Stimulated activated CD4-positive, alpha-beta T cell treated with anti-CD3 and anti-CD28 coated beads, Interleukin-4, amount 100 ng/mL, for 1 hour (primary cell): Measurements from ENCODE around the gene GREB1L.

Source experiments
- DNase-seq: peaks from one replicate; pipeline ENCODE4 v3.0.0-alpha.2; 2020

The GREB1L gene

DNA sequence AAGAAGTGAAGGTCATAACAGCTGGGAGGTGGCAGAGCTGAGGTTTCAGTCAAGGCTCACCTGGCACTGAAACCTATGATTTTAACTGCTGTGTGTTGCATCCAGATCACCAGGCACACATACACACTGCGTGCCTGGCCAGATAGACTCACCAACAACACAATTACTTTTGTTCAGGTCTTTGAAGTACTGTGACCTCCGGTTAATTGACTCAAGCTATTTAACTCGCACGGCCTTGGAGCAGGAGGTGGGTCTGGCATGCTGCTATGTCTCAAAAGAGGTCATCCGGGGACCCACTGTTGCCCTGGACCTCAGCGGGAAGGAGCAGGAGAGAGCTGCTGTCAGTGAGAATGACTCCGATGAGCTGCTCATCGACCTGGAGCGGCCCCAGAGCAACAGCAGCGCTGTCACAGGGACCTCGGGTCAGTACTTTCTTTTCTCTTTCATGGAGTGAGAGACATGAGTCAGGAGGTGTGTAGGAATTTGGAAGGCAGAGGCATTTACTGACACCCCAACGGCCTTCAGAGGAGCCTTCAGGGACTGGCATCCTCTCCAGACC lies 254.3 kb downstream of the GREB1L start:
- no peak for DNase-seq

DNA sequence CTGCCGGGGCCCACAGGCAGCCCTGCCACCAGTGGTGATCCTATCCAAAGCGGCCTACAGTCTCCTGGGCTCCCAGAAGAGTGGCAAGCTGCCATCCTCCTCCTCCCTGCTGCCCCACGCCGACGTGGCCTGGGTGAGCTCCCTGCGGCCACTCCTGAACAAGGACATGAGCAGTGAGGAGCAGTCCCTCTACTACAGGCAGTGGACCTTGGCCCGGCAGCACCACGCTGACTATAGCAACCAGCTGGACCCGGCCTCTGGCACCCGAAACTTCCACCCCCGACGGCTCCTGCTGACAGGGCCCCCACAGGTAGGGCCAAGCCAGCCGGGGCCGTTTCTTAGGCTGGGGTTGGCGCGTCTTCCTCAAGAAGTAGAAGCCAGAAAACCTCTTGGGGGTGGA lies 258.0 kb downstream of the GREB1L start:
- no peak for DNase-seq

DNA sequence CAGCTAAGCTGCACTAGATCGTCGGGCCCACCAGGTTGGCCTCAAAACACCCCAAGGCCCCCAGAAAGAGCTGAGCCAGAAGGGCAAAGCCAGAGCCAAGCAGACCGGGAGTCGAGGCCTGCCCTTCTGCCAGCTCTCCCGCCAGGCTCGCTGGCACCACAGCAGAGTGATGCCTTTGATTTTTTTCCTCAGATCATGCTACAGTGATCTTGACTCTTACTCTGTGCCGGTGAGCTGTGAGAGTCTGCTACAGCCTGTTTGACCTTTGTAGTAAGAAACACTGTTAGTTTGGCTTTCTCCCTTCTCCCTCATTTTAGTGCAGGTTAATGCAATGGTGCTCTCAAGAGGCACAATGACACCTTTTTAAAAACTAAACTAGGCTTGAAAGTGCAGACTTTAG lies 260.6 kb downstream of the GREB1L start:
- no peak for DNase-seq

DNA sequence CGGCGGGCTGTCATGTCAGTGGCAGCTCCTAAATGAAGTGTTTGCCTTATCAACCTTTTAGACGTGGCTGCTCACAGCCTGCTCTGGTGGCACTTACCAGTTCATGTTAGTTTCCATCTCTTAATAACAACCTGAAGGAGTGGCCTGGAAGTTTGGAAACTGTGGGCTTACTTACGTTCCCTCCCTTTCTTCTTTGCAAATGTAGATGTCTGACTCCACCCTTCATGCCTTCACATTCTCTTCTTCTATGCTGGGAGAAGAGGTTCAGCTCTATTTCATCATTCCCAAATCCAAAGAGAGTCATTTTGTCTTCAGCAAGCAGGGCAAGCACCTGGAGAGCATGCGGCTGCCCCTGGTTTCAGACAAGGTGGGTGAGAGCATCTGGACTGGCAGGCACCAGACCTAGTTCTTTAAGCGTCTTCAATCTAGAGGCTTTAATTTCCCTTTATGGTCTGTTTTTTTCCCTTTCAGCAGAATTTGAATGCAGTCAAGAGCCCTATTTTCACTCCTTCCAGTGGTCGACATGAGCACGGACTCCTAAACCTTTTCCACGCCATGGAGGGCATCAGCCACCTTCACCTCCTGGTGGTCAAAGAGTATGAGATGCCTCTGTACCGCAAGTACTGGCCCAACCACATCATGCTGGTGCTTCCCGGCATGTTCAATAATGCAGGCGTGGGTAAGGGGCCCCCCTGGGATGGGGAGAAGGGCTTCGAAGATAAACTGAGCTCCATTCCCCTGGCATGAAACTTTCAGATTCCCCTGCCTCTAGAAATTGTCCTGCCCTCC lies 266.1 kb downstream of the GREB1L start:
- DNase-seq = no peak

DNA sequence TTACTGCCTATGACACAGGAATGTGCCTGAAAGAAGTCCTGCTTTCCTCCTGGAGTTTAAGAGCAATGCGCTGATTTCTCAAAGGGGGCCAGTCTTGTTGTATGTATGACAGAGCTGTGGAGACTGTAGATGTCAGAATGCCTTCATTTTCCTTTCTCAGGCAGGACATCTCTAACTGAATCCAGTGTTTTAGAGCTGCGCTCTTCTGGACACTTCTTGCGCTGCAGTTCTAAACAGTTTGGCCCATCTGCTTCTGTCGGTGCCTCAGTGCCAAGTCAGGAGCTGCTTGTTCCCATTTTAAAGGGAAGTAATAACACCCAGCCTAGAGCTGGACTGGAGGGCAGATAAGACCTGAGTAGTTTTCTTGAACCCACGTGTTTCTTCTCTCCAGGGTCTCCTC lies 267.0 kb downstream of the GREB1L start:
- no peak for DNase-seq

DNA sequence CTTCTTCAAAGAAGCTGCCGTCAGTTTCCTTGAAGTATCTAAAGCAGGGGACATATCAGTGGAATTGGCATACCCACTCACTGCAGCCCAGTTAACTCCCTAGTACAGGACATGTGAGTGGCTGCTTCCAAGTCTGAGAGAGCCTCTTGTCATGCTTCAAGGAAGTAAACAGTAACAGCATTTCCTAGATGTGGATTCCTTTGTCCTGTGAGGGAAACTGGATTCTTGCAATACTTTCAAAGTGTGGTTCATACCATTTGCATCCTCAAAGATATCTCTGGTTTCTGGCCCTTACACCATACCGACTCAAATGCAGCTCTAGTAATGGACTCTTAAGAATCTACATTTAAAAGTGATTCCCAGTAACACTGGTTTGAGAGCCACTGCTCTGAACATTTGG lies 271.3 kb downstream of the GREB1L start:
- DNase-seq = no peak

DNA sequence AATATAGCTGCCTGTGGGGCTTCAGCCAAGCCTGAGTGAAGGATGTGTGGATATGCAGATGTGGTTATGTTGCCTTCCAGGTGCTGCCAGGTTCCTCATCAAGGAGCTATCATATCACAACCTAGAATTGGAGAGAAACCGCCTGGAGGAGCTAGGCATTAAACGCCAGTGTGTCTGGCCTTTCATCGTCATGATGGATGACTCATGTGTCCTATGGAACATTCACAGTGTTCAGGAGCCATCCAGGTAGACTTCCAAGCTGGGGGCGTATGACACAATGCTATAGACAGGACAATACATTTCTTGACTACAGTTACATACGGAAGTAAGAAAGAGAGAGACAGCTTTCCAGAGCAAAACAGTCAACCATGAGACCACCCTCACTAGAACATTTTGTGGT lies 271.7 kb downstream of the GREB1L start:
- no peak for DNase-seq

DNA sequence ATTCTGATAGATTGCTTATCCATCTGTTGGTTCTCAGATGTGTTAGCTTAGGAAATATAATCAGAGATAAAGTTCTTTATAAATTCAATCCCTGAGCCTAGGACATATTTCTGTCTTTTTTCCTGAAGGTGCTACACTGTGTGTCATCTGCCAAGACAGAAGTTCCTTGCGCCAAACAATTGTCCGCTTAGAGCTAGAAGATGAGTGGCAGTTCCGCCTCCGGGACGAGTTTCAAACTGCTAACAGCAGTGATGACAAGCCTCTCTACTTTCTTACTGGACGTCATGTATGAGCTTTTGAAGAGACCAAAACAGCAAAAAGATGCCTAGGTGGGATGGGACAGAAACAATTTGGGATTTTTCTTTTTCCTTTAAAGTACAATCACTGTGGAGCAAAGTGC lies 280.5 kb downstream of the GREB1L start:
- DNase-seq = no peak

DNA sequence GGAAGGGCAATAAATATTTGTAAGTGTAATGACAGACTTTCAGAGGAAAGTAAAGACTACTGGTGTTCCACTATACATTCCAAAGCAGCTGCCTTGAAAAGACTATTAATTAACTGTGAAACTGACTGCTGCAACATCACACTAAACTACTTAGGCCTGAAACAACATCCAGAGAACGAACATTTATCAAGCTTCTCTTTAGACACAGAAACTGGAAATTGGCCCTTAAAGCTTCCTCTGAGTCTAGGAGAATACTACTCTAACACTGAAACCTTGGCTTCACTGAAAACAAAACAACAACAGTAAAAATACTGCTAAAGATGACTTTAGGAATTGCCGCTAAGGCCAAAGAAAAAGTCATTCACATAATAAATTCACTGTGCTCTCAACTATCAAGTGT lies 283.9 kb downstream of the GREB1L start:
- no peak for DNase-seq

DNA sequence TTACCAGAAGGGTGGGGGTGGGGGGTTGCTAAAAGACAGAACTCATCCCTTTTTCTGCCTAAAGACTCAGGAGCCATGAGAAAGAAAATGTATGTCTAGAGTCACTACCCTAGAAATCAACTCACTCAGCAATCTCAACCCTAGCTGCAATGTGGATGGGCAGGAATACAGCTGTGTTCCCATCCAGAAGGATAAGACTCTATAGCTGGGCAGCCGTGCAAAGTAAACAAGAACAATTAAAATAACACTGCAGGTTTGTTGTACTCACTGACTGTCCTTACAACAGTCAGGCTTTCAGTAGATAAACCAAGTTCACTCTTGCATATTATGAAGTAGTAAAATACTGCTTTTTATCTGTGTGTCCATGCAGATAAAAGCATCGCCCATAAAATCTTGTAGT lies 284.4 kb downstream of the GREB1L start:
- no peak for DNase-seq

DNA sequence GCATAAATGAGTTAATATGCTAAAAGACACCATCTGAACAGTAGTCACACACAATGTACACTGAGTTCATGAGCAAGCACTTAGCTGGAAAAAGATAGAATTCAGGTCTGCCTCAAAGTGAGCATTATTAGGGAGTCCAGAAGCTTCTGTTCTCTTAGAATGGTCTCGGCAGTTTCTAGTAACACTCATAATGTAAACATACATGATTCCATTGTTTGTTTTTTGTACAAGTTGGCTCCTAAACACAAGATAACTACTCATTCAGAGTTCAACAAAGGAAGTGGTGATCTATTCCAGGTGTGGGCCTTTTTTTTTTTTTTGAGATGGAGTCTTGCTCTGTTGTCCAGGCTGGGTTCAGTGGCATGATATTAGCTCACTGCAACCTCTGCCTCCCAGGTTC lies 292.3 kb downstream of the GREB1L start:
- no peak for DNase-seq

DNA sequence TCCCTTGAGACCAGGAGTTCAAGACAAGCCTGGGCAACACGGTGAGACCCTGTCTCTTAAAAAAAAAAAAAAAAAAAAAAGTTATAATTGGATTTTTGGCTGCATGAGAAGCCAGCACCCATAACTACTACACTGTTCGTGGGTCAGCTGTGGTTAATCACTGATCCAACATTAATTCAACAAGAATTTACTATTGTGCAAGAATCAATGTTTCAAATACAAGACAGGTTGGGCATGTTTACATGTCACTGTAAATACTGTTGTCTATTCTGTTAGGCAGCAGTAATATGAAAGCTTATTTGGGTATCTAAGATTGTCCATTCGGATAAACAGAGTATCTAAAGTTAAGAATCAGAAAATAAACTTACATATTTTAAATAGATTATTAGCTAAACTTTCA lies 296.2 kb downstream of the GREB1L start:
- DNase-seq = no peak

DNA sequence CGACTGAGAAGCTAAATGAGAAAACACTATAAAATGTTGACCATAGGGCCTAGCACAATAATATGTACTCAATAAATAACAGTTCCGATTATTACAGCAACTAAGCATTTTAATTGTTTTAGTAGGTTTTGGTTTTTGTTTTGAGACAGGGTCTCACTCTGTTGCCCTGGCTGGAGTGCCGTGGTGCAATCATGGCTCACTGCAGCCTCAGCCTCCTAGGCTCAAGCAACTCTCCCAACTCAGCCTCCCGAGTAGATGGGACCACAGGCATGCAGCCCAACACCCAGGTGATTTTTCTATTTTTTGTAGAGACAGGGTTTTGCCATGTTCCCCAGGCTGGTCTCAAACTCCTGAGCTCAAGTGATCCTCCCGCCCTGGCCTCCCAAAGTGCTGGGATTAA lies 304.4 kb downstream of the GREB1L start:
- no peak for DNase-seq

DNA sequence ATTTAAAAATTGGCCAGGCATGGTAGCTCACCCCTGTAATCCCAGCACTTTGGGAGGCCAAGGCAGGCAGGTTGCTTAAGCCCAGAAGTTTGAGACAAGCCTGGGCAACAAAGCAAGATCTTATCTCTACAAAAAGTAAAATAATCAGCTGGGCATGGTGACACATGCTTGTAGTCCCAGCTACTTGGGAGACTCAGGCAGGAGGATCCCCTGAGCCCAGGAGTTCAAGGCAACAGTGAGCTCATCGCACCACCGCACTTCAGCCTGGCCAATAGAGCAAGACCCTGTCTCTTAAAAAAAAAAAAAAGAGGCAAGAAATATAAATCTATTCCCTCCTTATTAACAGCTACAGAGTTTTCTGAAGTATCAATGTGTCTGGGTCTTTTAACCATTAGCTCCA lies 306.6 kb downstream of the GREB1L start:
- no peak for DNase-seq

DNA sequence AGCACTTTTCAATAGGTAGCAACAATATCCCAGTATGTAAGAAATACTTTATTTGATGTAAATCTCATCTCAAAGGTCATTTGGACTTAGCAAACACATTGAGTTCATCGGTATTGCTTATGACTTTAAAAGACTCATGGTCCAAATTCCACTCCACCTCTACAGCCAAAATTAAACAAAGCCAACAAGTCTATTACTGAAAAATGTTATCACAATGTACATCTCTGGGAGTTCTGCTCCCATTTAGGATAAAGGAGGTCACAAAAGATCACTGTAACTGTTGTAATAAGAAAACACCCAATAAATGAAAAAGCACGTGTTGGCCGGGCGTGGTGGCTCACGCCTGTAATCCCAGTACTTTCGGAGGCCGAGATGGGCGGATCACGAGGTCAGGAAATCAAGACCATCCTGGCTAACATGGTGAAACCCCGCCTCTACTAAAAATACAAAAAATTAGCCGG lies 308.5 kb downstream of the GREB1L start:
- no peak for DNase-seq

DNA sequence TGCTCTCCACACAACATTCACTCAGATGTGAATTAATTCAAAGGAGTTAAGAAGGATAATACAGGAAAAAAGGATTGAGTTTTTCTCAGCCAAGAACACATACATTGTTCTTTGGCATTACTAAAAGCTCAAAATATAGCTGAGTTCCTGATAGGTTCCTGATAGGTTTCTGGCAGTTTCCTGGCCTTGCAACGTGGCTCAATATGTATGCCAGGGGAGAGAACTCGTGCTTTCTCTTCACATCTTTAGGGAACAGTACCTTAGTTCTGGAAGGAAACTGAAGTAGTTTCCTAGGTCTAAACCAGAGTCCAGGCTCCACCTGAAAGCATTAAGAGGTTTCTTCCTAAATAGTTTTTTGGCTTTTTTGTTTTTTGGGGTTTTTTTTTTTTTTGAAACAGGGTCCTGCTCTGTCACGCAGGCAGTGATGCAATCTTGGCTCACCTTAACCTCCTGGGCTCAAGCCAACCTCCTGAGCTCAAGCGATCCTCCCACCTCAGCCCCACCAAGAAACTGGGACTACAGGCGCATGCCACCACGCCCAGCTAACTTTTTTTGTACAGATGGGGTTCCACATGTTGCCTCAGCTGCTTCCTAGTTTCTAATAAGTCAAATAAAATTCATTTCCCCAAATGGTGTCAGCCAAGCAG lies 315.7 kb downstream of the GREB1L start:
- no peak for DNase-seq

DNA sequence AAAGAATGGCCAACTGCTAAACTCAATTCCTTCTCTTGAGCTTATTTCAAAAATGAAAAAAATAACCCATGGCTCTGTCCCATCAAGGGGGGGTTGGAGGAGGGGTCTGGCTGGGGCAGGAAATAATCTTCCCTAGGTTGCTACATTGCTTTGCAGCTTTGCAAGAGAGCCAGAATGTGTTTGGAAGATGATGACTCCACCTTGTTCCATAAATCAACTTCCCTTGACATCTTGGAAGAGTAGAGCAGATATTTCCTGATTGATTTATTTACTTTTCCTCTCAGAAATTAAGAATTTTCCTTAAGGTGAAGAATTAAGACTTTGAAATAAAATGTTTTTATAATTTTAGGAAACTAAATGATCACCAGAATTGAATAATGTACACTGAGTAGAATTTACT lies 317.2 kb downstream of the GREB1L start:
- DNase-seq = no peak

DNA sequence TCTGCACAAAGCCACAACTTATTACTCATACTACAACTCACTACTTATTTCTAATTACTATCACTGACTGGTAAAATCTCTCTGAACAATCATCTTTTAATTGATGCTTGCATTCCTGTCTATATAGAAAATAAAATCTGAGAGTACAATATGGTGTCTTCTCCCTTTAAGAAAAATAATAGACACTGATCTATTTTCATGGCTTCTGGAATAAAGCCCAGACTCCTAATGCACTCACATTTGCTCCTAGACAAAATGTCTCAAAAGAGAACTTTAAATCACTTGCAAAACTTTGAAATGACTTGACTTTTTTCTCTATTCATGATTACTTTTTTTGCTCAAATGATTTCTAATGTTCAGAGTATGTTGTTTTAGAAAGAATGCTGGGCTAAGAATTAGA lies 329.7 kb downstream of the GREB1L start:
- no peak for DNase-seq
